ENCODE measurements around the gene SPHK2. TPM values are rescaled to one million over a fixed set of nuclear protein-coding genes. Genes with fewer than 3 reads are reported as not detected.

SPHK2 gene
- total RNA-seq, 2 experiments from 2014 or later, result 27.7 to 29.5 TPM

GRCh38 chr19:48661711-48662090 is 42.4 kb downstream of the SPHK2 start:
- no peak for DNase-seq
- CTCF ChIA-PET, result no interaction called here

GRCh38 chr19:48663667-48664066 is 44.4 kb downstream of the SPHK2 start:
- H3K4me1 Mint-ChIP-seq, result peaks cover 17% of the 10 kb centered on the region
- no peak overlapping the region for H3K27ac Mint-ChIP-seq
- no peak for DNase-seq
- H3K9me3 Mint-ChIP-seq, result peaks cover under 1% of the 10 kb centered on the region
- ChIA-PET POLR2A (interaction anchor here (0.9 kb wide), 2 partner anchors 44 to 208 kb away, joined by 3 to 4 read pairs; partner anchors contain the start of genes PPP1R15A, RPL18 and SPHK2), CTCF (no interaction called here)
- peaks cover 3% of the 10 kb centered on the region for H3K27me3 Mint-ChIP-seq
- H3K36me3 Mint-ChIP-seq (ENCODE audit: low read depth), result no peaks in the 10 kb centered on the region
- H3K4me3 Mint-ChIP-seq, result no peak overlapping the region

More at GRCh38 chr19:48661711-48662090, 42.4 kb downstream of the SPHK2 start:
- POLR2A ChIA-PET, result no interaction called here
- H3K4me3 Mint-ChIP-seq, result no peak overlapping the region
- no peak overlapping the region for H3K27ac Mint-ChIP-seq
- peaks cover 8% of the 10 kb centered on the region for H3K27me3 Mint-ChIP-seq
- no peaks in the 10 kb centered on the region for H3K36me3 Mint-ChIP-seq (ENCODE audit: low read depth)
- H3K9me3 Mint-ChIP-seq, result no peaks in the 10 kb centered on the region
- H3K4me1 Mint-ChIP-seq, result peaks cover 17% of the 10 kb centered on the region

- DNase-seq, result no peak
- CTCF ChIA-PET, result interaction anchor here (1.6 kb wide), 1 partner anchor 10 kb away, joined by 3 read pairs; no protein-coding TSS in a partner anchor
- Mint-ChIP-seq H3K27ac (no peak overlapping the region), H3K27me3 (no peaks in the 10 kb centered on the region), H3K9me3 (peaks cover 4% of the 10 kb centered on the region), H3K4me1 (peaks cover 14% of the 10 kb centered on the region), H3K4me3 (no peak overlapping the region), H3K36me3 (ENCODE audit: low read depth) (no peaks in the 10 kb centered on the region)
- POLR2A ChIA-PET, result interaction anchor here (1.2 kb wide), 1 partner anchor 12 kb away, joined by 4 read pairs; no protein-coding TSS in a partner anchor
These were observed 45.2 kb downstream of the SPHK2 start for GRCh38 chr19:48664476-48664875.

GRCh38 chr19:48665786-48666185 is 46.5 kb downstream of the SPHK2 start:
- Mint-ChIP-seq H3K27ac (no peak overlapping the region), H3K36me3 (ENCODE audit: low read depth) (no peaks in the 10 kb centered on the region), H3K4me1 (peaks cover 10% of the 10 kb centered on the region), H3K4me3 (no peak overlapping the region), H3K9me3 (peaks cover 9% of the 10 kb centered on the region), H3K27me3 (no peaks in the 10 kb centered on the region)
- DNase-seq, result no peak
- ChIA-PET POLR2A (no interaction called here), CTCF (interaction anchor here (1.2 to 1.6 kb wide), 2 partner anchors 9 to 20 kb away, joined by 3 to 6 read pairs; partner anchors contain the start of gene CA11)

GRCh38 chr19:48668332-48668731 is 49.0 kb downstream of the SPHK2 start:
- ChIA-PET CTCF (no interaction called here), POLR2A (no interaction called here)
- Mint-ChIP-seq H3K4me3 (no peak overlapping the region), H3K36me3 (ENCODE audit: low read depth) (no peaks in the 10 kb centered on the region), H3K4me1 (no peaks in the 10 kb centered on the region), H3K27me3 (no peaks in the 10 kb centered on the region), H3K9me3 (peaks cover 9% of the 10 kb centered on the region), H3K27ac (no peak overlapping the region)
- DNase-seq, result no peak

- CTCF ChIA-PET, result no interaction called here
- H3K9me3 Mint-ChIP-seq, result peaks cover 9% of the 10 kb centered on the region
- no peaks in the 10 kb centered on the region for H3K27me3 Mint-ChIP-seq
- POLR2A ChIA-PET, result no interaction called here
- no peaks in the 10 kb centered on the region for H3K36me3 Mint-ChIP-seq (ENCODE audit: low read depth)
- H3K4me3 Mint-ChIP-seq, result no peak overlapping the region
- H3K27ac Mint-ChIP-seq, result no peak overlapping the region
- no peak for DNase-seq
- H3K4me1 Mint-ChIP-seq, result no peaks in the 10 kb centered on the region
These were observed 49.5 kb downstream of the SPHK2 start for GRCh38 chr19:48668761-48669160.

GRCh38 chr19:48669903-48670668 is 50.8 kb downstream of the SPHK2 start:
- H3K27ac Mint-ChIP-seq, result peak overlapping the region; percentile 49
- H3K36me3 Mint-ChIP-seq (ENCODE audit: low read depth), result no peaks in the 10 kb centered on the region
- peaks cover 9% of the 10 kb centered on the region for H3K9me3 Mint-ChIP-seq
- no peak for DNase-seq
- peaks cover 1% of the 10 kb centered on the region for H3K4me1 Mint-ChIP-seq
- ChIA-PET POLR2A (no interaction called here), CTCF (no interaction called here)
- no peak overlapping the region for H3K4me3 Mint-ChIP-seq
- no peaks in the 10 kb centered on the region for H3K27me3 Mint-ChIP-seq

GRCh38 chr19:48670699-48671445 is 51.6 kb downstream of the SPHK2 start:
- Mint-ChIP-seq H3K27ac (no peak overlapping the region), H3K4me1 (peaks cover 5% of the 10 kb centered on the region), H3K36me3 (ENCODE audit: low read depth) (no peaks in the 10 kb centered on the region), H3K4me3 (no peak overlapping the region), H3K27me3 (no peaks in the 10 kb centered on the region), H3K9me3 (peaks cover 9% of the 10 kb centered on the region)
- ChIA-PET CTCF (no interaction called here), POLR2A (no interaction called here)
- no peak for DNase-seq

GRCh38 chr19:48671446-48671995 is 52.2 kb downstream of the SPHK2 start:
- CTCF ChIA-PET, result no interaction called here
- no peak overlapping the region for H3K27ac Mint-ChIP-seq
- H3K4me1 Mint-ChIP-seq, result peaks cover 5% of the 10 kb centered on the region
- peaks cover 9% of the 10 kb centered on the region for H3K9me3 Mint-ChIP-seq
- no peaks in the 10 kb centered on the region for H3K36me3 Mint-ChIP-seq (ENCODE audit: low read depth)
- DNase-seq, result no peak
- H3K27me3 Mint-ChIP-seq, result no peaks in the 10 kb centered on the region
- POLR2A ChIA-PET, result no interaction called here
- no peak overlapping the region for H3K4me3 Mint-ChIP-seq

GRCh38 chr19:48672994-48673393 is 53.7 kb downstream of the SPHK2 start, which contains the start of gene NTN5:
Gene NTN5 (minus strand): TSS chr19:48673017. CDS start chr19:48670986, 2,031 bp downstream.
- no peaks in the 10 kb centered on the region for H3K36me3 Mint-ChIP-seq (ENCODE audit: low read depth)

GRCh38 chr19:48673436-48674100 is 54.3 kb downstream of the SPHK2 start:
- no peak overlapping the region for H3K27ac Mint-ChIP-seq
- no peak overlapping the region for H3K4me3 Mint-ChIP-seq

More at GRCh38 chr19:48672994-48673393, 53.7 kb downstream of the SPHK2 start, which contains the start of gene NTN5:
- Mint-ChIP-seq H3K4me3 (no peak within 1 kb of the TSS), H3K9me3 (peaks cover 9% of the 10 kb centered on the region), H3K27me3 (no peaks in the 10 kb centered on the region), H3K27ac (no peak within 1 kb of the TSS), H3K4me1 (peaks cover 5% of the 10 kb centered on the region)
- DNase-seq, result no peak
- CTCF ChIA-PET, result no interaction called here
- POLR2A ChIA-PET, result no interaction called here

GRCh38 chr19:48674216-48674809 is 55.0 kb downstream of the SPHK2 start:
- Mint-ChIP-seq H3K27me3 (no peaks in the 10 kb centered on the region), H3K27ac (no peak overlapping the region), H3K36me3 (ENCODE audit: low read depth) (no peaks in the 10 kb centered on the region), H3K9me3 (peaks cover 5% of the 10 kb centered on the region), H3K4me3 (no peak overlapping the region), H3K4me1 (peaks cover 5% of the 10 kb centered on the region)
- POLR2A ChIA-PET, result no interaction called here
- CTCF ChIA-PET, result interaction anchor here (0.5 to 3.0 kb wide), 12 partner anchors 9 to 508 kb away, joined by 3 to 16 read pairs (median 5); partner anchors contain the start of genes CA11, FUT2 and HSD17B14
- no peak for DNase-seq

More at GRCh38 chr19:48673436-48674100, 54.3 kb downstream of the SPHK2 start:
- CTCF ChIA-PET, result interaction anchor here (1.2 to 3.0 kb wide), 7 partner anchors 20 to 169 kb away, joined by 4 to 16 read pairs (median 6); partner anchors contain the start of genes CA11, FUT2 and HSD17B14
- H3K4me1 Mint-ChIP-seq, result peaks cover 5% of the 10 kb centered on the region
- H3K27me3 Mint-ChIP-seq, result no peaks in the 10 kb centered on the region
- POLR2A ChIA-PET, result no interaction called here
- DNase-seq, result no peak
- H3K36me3 Mint-ChIP-seq (ENCODE audit: low read depth), result no peaks in the 10 kb centered on the region
- H3K9me3 Mint-ChIP-seq, result peaks cover 9% of the 10 kb centered on the region
